ENCODE measurements around the gene B4GALT6.

The B4GALT6 gene

DNA sequence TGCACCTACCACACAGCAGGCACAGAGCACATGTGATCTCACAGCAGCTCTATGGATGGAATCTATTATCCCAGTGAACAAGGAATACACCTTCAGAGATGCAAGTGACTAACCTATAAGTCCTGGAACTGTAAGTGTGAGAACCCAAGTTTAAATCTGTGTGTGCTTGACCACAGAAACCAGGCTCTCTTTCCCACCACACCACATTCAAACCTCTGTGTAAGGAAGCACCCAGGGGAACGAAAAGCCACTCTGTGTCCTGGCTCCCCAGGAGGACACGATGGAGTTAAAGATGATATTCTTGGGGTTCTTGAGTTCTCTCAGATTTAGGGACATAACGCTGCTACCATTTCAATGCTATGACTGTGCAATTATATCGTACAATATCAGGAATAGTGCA lies 53.8 kb downstream of the B4GALT6 start:
- DNase-seq = no peak

DNA sequence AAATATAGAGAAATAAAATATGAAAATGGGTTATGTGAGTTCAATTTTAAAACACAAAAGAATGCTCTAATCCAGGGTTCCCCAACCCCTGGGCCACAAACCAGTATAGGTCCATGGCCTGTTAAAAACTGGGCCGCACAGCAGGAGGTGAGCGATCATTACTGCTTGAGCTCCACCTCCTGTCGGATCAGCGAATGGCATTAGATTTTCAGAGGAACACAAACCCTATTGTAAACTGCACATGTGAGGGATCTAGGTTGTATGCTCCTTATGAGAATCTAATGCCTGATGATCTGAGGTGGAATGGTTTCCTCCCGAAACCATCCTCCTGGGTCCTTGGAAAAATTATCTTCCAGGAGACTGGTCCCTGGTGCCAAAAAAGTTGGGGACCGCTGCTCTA lies 58.0 kb downstream of the B4GALT6 start:
- no peak for DNase-seq

DNA sequence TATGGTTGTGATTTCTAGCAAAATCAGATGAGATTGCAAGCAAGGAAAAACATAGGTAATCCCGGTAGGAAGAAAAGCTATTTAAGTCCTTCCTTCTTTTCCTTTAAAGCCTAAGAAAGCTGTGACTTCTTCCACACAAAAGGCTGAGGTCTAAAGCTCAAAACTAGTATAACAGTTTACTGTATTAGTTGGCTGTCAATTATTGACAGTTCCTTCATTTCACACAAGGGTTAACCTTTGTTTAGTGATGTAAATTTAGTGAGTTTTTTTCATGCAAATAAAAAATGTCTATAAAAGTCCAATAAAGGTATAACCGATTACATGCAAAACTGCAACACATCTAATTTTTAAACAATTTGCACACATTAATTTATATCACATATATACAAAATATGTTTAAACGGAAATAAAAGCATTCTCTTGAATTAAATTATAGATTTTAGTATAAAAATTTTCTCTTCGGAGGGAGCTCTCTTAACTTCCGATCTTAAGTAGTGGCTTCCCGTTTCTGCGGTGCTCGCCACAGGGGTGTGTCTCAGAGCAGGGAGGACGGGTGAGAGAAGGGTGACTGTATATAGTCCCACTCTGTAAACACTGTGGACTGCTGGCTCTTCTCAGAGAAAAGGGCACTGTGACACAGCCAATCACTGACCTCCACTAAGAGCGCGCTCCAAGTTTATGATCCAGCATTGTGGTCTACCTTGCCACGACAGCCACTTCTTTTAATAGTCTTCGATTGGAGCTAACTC lies 59.3 kb downstream of the B4GALT6 start:
- DNase-seq = no peak

DNA sequence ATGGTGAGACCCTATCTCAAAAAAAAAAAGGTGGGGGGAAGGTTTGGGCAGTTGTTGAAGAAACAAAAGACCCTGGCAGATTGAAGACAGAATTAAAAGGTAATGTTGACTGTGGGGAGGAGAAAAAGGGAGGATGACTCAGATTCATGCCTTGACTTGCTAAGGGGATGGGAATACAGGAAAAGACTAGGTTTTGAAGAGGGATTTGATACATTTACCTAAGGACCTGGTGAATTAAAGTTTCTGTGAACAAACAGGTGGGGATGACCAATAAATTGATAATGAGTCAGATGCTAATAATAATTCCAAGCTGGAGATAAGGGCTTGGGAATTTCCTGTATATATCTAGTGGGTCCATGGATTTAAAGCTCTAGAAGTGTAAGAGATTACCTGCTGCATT lies 65.1 kb downstream of the B4GALT6 start:
- no peak for DNase-seq

DNA sequence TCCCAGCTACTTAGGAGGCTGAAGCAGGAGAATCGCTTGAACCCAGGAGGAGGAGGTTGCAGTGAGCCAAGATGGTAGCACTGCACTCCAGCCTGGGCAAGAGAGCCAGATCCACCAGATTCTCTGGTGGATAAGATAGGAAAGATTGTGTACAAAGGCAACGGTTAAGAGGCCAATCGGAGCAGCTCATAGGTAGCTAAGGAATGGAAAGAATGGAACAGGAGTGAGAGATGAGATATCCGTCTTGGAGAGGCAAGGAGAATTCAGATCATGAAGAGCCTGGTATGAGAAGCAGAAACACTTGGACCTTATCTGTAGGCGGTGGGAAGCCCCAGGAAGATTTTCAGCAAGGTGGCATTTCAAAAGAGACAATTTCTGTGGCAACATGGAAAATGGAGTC lies 65.6 kb downstream of the B4GALT6 start:
- DNase-seq = no peak

DNA sequence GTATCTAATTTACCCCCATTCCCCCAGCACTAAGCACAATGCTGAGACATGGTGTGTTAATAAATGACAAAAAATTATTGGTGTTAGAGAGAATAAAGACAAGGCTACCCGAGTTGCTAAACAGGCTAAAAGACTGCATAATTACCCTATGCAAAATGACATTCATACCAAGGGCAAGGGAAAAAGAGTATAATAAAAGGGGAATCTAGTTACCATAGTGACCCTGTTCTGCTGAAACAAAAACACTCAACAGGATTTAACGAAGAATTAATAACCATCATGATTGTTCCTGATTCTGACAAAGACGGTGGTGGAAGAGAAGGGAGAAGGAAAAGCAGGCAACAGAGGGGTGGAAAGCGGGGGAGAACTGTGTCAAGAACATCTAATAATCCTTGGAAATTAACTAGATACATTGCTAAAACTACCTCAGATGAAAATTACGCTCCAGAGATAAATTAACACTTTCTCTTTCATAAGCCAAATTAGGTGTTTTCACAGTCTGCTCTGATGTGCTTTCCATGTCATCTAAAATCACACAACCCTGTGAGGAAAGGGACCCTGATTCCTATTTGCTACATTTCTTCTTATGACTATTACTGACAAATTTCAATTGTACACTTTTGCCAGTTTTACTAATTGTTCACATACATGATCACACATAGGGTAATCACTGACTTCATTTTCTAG lies 67.2 kb downstream of the B4GALT6 start:
- no peak for DNase-seq

DNA sequence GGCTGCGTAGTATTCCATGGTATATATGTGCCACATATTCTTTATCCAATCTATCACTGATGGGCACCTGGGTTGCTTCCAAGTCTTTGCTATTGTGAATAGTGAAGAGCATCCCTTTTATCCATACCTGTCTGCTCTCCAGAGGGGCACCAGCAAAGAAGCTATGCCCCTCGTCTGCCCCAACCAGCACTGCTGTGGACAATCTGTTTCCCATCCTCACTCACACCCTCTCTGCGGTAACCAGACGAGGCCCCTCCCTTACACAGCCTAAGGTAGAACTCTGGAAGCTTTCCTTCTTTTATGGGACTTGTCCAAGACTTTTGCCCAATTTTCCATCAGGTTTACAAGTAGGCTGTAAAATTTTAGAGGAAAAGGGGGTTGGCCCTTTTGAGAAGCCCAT lies 67.8 kb downstream of the B4GALT6 start:
- no peak for DNase-seq

DNA sequence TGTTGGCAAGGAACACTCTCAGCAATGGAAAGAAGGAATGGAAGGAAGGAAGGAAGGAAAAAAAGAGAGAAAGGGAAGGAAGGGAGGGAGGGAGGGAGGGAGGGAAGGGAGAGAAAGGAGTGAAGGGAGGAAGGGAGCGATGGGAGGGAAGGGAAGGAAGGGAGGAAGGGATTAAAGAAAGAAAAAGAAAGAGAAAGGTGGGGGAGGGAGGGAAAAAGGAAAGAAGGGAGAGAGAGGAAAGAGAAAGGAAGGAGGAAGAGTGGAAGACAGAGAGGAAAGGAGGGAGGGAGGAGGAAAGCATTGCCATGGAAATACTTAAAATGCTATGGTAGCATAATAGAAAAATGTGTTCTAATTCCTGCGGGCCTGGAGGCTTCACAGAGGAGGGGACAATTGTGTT lies 70.3 kb downstream of the B4GALT6 start:
- DNase-seq = no peak

DNA sequence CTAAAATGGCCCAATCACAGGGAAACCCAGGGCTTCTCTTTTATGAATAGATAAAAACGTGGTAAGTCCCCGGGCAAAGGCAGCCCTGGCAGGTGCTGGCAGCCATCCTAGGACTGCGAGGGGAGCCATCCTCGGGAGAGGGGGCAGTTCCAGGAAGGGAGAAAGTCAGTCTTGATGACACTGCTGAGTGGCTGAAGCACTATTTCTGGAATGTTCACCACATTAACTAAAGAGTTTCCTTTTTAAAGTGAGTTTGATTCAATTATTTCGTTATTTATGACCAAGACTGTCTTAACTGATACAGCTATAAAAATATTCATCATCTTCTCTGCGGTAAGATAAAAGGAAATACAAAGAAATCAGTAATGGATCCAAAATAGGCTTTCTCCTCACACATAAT lies 72.3 kb downstream of the B4GALT6 start:
- DNase-seq = no peak

DNA sequence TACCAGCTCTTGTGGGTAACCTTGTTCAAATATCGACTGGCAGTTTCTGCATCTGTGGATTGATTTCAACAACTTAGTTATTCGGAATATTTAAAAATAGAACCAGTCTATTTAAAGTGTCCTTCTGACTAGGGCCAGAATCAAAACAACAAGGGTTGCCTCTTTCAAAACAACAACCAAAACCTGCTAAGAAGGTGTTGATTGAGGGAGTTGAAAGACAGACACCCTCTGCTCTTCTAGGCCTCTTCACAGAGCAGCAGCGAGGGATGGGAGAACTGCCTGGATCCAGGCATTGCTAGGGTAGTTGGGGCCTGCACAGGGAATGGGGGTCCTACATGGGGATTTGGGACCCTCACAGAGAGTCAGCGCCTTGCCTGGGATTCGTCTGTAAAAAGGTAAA lies 72.9 kb downstream of the B4GALT6 start:
- no peak for DNase-seq

DNA sequence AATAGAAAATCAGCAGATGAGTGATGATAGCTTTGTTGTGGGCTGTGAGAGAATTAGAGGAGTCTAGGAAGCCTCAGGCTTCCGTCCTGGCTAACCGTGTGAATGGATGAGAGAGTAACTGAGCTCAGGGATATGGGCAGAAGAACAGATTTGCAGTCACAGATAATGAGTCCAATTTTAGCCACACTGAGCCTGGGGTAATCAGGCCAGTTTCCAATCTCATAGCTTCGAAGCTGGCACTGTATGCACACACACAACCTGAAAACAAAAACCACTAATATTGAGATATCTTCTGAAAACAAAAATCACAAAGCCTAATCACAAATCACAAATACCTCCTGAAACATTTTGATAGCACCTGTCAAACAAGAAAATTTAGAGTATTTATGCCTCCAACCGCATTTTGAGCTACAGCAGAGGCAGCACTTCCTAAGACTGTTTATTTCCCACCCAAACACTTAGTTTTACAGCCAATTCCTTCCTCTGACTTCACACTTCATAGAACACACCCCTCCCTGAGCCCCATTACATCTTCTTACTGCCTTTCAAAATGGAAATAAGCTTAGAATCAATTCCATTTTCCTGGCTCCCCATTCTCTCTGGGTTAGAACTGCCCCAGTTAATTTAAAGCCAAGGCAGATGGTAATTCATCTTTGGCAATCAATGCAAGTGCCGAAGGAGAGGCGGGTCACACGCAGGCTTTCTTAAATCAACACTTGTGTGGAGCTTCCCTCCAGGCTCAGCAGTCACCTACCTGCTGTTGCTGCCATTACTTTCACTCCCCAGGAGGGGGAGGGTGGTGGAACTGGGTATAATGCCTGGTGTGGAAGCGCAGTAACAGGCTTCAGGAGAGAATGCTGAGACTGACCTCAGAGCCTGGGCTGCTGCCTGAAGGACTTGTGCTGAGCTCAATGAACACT lies 73.8 kb downstream of the B4GALT6 start:
- no peak for DNase-seq

DNA sequence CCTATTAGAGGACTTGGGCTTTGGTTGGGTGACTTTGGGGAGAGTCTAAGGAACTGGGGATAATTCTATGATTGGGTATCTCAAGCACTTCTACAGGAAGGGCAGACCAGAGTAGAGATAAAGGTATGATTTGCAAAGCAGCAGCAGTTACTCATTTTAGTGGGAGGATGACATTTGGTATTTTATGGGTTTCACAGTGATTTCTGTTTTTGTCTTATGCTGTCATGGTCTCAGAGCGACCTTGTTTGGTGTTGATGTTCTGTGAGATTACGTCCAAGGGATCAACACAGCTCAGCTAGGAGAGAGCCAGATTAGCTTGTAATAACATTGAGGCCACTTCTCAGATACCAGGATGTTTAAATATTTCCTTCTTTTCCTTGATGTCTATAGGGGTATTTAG lies 74.5 kb downstream of the B4GALT6 start:
- DNase-seq = no peak

DNA sequence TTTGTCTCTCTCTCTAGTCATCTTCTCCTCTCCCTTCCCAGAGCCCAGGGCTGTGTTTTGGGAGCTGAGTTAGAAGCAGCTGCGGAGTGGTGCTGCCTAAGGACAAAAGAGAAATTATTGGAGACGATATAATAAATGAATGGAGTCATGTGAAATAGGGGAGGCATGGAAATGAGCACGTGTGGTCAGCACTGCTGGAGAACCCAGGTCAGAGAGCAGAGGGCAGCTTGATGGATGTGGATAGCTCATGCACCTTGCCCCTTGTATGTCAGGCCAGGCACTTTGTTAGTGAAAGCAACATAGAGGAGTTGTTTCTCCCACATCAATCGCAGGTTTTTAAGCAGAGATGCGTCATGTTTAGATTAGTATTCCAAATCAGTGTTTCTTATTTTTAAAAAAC lies 77.0 kb downstream of the B4GALT6 start:
- DNase-seq = no peak

DNA sequence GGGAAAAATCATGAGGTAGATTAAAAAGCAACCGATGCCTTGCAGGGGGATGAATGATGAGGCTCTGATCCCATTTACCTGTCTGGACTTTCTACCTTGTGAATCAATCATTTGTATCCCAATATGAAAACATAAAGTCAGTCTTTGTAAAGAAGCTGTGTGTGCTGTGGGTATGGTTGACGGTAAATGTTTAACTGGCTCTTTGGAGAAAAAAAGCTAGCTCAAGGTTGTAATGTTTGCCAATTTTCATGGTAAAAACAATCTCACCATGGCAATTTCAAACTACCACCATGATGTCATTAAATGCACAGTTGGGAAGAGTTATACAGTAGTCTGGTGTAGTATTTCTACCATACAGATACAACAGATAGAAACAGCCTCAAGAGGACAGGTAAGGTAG lies 78.1 kb downstream of the B4GALT6 start:
- DNase-seq = no peak

DNA sequence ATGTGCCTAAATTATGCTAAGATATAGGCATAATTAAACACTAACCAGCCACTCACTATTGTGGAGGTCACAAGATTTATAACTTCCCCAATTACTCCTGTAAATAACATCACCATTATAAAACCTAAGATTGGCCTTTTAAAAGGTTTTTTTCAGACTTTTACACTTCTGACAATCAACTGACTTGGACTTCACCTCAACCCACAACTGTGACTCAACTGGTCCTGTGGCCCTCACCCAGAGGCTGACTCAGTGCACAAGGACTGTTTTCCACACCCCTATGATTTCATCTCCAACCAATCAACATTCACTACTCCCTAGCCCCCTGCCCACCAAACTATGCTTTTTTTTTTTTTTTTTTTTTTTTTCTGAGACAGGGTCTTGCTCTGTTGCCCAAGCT lies 81.1 kb downstream of the B4GALT6 start:
- DNase-seq = no peak

DNA sequence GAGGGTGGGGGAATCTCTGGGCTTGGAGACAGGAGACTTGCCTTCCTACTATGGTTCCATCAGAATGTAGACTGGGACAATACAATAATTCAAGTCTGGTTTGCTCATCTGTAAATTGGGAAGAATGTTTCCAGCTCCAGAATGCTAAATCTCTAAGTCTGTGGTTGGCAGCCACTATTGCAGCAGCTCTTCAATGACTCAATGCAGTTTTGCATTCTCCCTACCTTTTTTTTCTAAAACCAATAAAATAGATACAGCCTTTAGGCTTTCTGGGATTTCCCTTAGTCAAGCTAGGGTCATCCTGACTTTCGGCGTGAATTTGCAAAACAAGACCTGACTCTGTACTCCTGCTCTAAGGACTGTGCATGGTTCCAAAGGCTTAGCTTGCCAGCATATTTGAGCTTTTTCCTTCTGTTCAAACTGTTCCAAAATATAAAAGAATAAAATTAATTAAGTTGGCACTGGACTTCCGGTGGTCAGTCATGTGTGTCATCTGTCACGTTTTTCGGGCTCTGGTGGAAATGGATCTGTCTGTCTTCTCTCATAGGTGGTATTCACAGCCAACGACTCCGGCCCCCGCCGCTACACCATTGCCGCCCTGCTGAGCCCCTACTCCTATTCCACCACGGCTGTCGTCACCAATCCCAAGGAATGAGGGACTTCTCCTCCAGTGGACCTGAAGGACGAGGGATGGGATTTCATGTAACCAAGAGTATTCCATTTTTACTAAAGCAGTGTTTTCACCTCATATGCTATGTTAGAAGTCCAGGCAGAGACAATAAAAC lies 86.2 kb downstream of the B4GALT6 start:
- DNase-seq = no peak

DNA sequence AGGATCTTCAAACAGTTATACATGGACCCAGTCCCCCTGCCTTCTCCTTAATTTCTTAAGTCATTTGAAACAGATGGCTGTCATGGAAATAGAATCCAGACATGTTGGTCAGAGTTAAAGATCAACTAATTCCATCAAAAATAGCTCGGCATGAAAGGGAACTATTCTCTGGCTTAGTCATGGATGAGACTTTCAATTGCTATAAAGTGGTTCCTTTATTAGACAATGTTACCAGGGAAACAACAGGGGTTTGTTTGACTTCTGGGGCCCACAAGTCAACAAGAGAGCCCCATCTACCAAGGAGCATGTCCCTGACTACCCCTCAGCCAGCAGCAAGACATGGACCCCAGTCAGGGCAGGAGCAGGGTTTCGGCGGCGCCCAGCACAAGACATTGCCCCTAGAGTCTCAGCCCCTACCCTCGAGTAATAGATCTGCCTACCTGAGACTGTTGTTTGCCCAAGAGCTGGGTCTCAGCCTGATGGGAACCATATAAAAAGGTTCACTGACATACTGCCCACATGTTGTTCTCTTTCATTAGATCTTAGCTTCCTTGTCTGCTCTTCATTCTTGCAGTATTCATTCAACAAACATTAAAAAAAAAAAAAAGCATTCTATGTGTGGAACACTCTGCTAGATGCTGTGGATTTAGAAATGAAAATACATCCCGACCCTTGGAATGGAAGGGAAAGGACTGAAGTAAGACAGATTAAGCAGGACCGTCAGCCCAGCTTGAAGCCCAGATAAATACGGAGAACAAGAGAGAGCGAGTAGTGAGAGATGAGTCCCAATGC lies 88.1 kb downstream of the B4GALT6 start:
- no peak for DNase-seq

DNA sequence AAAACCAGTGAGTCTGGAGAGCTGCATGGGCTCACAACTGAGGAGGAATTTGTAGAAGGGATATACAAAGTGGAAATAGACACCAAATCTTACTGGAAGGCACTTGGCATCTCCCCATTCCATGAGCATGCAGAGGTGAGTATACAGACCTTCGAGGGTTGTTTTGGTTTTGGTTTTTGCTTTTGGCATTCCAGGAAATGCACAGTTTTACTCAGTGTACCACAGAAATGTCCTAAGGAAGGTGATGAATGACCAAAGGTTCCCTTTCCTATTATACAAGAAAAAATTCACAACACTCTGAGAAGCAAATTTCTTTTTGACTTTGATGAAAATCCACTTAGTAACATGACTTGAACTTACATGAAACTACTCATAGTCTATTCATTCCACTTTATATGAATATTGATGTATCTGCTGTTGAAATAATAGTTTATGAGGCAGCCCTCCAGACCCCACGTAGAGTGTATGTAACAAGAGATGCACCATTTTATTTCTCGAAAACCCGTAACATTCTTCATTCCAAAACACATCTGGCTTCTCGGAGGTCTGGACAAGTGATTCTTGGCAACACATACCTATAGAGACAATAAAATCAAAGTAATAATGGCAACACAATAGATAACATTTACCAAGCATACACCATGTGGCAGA lies 89.1 kb downstream of the B4GALT6 start:
- no peak for DNase-seq

DNA sequence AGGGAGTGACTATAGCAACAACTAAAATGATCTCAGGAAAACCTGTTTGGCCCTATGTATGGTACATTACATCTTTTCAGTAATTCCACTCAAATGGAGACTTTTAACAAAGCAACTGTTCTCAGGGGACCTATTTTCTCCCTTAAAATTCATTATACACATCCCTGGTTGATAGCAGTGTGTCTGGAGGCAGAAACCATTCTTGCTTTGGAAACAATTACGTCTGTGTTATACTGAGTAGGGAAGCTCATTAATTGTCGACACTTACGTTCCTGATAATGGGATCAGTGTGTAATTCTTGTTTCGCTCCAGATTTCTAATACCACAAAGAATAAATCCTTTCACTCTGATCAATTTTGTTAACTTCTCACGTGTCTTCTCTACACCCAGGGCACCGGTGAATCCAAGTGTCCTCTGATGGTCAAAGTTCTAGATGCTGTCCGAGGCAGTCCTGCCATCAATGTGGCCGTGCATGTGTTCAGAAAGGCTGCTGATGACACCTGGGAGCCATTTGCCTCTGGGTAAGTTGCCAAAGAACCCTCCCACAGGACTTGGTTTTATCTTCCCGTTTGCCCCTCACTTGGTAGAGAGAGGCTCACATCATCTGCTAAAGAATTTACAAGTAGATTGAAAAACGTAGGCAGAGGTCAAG lies 91.7 kb downstream of the B4GALT6 start:
- no peak for DNase-seq

DNA sequence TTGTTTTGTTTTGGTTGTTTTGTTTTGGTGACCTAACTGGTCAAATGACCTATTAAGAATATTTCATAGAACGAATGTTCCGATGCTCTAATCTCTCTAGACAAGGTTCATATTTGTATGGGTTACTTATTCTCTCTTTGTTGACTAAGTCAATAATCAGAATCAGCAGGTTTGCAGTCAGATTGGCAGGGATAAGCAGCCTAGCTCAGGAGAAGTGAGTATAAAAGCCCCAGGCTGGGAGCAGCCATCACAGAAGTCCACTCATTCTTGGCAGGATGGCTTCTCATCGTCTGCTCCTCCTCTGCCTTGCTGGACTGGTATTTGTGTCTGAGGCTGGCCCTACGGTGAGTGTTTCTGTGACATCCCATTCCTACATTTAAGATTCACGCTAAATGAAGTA lies 92.8 kb downstream of the B4GALT6 start, which contains the start of gene TTR:
Gene TTR (plus strand): TSS at position 250 of the 400 bp plus-strand sequence. CDS start 26 bp downstream, at position 276.
- no peak for DNase-seq

DNA sequence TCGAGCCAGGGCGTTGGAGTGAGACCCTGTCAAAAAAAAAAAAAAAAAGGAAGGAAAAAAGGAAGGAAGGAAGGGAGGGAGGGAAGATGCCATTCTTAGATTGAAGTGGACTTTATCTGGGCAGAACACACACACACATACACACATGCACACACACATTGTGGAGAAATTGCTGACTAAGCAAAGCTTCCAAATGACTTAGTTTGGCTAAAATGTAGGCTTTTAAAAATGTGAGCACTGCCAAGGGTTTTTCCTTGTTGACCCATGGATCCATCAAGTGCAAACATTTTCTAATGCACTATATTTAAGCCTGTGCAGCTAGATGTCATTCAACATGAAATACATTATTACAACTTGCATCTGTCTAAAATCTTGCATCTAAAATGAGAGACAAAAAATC lies 93.3 kb downstream of the B4GALT6 start:
- no peak for DNase-seq
